RWPE1 (cell line): ENCODE data around the gene RGS6.

Experiments used
- CTCF ChIA-PET: fragments of 350-600 bp; sonication (Branson Sonifier 250); formaldehyde crosslinking; extraction: SDS; loops from one replicate; lab custom pipeline; 2021; lab: Yijun Ruan, JAX
- POLR2A ChIA-PET: fragments of 400-600 bp; formaldehyde crosslinking; extraction: SDS; loops from one replicate; lab custom pipeline; 2020; ENCODE audit warnings: antibody characterized with exemption; ENCODE audit not compliant: low non-redundant PET; lab: Yijun Ruan, JAX
- DNase-seq: peaks from one replicate; pipeline ENCODE4 v3.0.0; 2012; ENCODE audit warnings: low spot score
- H3K27ac ChIP-seq: fragments of 450-650 bp; 2 replicates; pipeline ENCODE4 v1.5.1; 2017
- TF ChIP-seq, protein P1 (sequence below): fragments of 450-650 bp; conservative IDR thresholded peaks from 2 replicates; pipeline ENCODE4 v1.5.1; 2017; ENCODE audit warnings: low read depth, mild to moderate bottlenecking

RGS6 gene

DNA sequence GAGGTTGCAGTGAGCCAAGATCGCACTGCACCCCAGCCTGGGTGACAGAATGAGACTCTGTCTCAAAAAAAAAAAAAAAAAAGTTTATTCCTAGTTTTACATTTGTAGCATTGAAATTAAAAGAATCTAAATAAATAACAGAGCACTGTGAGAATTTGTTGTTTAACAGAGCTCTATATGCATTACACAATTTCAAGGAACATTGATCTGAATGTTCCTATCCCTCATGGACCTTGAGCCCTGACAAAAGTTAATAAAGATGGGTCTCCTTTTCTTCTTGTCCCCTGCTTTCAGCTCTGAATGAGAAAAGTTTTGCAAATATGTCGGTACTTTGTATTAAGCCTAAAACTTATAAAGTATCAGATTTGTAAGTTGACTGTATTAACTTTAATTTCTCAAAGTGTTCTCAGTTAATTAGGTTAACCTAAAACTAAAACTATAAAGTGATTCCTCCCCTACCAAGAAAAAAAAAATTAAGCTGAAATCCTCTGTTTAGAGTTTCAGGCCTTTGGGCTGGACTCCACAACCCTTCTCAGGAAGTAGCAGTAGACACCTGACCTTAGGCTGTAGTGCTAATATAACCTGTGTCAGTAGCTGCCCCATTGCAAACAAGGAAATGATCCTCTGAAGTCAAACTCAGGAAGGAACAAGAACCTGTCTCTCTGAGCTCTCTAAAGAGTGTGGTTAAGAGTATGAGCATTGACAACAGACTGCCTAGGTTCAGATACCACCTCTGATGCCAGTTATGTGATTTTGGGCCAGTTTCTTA, 484.0 kb downstream of the RGS6 start:
- TF ChIP-seq, protein P1, sequence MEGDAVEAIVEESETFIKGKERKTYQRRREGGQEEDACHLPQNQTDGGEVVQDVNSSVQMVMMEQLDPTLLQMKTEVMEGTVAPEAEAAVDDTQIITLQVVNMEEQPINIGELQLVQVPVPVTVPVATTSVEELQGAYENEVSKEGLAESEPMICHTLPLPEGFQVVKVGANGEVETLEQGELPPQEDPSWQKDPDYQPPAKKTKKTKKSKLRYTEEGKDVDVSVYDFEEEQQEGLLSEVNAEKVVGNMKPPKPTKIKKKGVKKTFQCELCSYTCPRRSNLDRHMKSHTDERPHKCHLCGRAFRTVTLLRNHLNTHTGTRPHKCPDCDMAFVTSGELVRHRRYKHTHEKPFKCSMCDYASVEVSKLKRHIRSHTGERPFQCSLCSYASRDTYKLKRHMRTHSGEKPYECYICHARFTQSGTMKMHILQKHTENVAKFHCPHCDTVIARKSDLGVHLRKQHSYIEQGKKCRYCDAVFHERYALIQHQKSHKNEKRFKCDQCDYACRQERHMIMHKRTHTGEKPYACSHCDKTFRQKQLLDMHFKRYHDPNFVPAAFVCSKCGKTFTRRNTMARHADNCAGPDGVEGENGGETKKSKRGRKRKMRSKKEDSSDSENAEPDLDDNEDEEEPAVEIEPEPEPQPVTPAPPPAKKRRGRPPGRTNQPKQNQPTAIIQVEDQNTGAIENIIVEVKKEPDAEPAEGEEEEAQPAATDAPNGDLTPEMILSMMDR = no peak
- no peak for DNase-seq
- ChIA-PET POLR2A (no interaction called here), CTCF (interaction anchor here (0.6 kb wide), 1 partner anchor 43 kb away, joined by 5 read pairs; no protein-coding TSS in a partner anchor)
- H3K27ac ChIP-seq = no peak overlapping the region

DNA sequence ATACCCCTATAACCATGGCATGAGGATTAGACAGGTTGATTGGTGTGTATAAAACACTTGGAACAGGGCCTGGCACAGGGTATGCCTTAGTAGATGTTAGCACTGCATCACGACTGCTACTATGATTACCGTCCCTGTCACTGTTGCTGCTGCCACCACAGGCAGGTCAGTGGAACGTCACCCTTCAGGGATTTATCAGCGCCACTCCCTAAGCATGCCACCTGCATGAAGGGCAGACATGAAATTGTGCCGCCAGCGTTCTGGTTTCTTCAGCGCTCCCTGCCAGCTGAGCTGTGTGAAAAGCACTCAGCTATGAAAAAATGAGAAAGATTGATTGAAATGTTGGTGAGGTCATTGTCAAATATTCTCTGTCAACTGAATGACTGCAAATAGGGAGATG, 484.7 kb downstream of the RGS6 start:
- H3K27ac ChIP-seq = no peak overlapping the region
- ChIA-PET POLR2A (no interaction called here), CTCF (no interaction called here)
- DNase-seq = no peak
- TF ChIP-seq, protein P1 = no peak

DNA sequence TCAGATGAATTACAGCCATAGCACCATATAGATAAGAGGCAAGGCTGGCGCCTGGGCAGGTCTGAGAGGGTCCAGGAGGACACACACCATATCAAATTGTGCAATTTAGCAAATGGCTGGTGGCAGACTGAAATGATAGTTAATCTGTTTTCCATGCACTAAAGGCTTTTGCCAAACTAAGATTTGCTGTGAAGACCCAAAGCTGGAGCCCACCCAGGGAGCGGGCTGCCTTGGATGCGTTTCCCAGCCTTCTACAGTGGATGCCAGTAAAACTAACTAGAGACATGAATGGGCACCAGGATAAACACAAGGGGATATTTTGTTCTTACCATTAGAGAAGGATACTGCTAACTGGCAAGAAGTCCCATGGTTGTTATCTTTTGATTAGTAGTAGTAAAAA, 486.6 kb downstream of the RGS6 start:
- TF ChIP-seq, protein P1 = no peak
- no peak overlapping the region for H3K27ac ChIP-seq
- DNase-seq = no peak
- ChIA-PET CTCF (no interaction called here), POLR2A (no interaction called here)

DNA sequence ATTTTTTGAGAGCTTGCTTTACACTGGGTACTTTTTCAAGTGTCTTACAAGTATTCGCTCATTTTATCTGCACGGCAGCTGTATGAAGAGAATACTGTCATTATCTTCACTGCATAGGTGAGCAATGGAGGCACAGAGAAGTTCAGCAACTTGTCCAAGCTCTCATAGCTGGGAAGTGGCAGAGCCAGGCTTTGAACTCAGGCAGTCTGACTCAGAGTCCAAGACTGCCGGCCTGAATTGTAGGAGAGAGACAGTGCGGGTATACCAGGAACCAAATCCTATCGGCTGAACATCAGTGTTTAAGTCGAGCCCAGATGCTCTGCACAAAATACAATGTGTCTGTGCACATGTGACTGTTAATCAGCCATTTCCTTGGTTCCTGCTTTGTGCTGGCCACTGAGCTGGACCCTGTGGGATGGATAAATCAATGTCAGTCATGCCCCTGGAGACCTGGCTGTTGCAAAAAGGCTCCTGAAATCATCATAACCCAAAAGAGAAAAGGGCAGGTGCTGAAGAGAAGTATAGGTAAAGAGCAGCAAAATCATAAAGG, 487.1 kb downstream of the RGS6 start:
- CTCF ChIA-PET = no interaction called here
- no peak for DNase-seq
- TF ChIP-seq, protein P1 = no peak
- POLR2A ChIA-PET = no interaction called here
- no peak overlapping the region for H3K27ac ChIP-seq

DNA sequence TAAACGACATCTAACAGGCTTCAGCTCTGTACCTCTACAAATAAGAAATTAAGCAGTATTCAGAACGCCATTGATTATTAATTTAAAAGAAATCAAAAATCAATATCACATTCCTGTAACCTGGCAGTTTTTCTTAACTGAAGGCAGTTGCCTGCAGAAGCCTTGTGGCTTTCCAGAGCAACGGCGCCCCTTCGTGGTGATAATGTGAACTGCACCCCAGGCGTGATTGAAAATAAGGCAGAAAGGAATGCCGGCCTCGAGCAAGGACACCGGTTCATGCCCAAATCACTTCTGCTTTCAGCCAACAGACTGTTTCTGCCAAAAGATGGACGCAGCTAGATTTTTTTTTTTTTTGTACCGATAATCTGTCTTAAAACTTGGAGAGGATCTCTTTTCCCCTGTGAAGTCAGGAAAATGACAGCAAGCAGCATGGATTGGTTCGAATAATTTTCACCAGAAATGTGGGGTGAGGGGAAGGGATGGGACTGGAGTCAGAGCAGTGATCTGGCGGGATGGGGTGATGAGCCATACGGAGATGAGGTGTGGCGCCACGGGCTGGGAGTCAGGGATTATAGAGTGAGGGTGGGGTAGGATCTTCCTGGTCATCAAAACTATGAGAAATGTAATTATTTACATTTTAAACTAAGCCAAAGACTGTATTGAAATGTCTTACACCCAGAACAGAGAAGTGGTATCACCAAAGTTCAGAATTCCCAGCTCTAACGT, 488.7 kb downstream of the RGS6 start:
- no peak overlapping the region for H3K27ac ChIP-seq
- ChIA-PET POLR2A (no interaction called here), CTCF (interaction anchor here (0.6 to 0.8 kb wide), 4 partner anchors 15 to 951 kb away, joined by 3 read pairs; no protein-coding TSS in a partner anchor)
- TF ChIP-seq, protein P1 = peak; percentile 89
- DNase-seq = peak; percentile 49

DNA sequence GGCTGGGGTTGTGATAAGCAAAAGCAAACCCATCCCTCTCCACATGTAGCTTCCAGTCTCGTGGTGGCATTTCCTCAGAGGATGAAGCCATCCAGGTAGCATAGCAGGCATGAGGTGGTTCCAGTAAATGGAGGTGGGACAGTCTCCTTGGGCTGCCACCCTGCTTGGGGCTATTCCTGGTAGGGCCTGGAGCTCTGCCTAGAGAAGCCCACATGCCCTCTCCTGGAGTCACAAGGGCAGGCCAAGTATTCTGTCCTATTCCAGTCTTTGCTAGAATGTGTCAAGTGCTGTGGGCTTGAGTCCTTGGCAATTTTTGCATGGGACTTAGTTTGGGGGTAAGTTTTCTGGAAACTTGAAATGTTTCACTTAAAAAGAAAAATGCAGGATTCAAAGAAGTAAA, 491.7 kb downstream of the RGS6 start:
- POLR2A ChIA-PET = no interaction called here
- H3K27ac ChIP-seq = no peak overlapping the region
- TF ChIP-seq, protein P1 = no peak
- CTCF ChIA-PET = no interaction called here
- no peak for DNase-seq
